GM23338 (cell line): ENCODE measurements around the gene CDH12. TPM values are rescaled to one million over a fixed set of nuclear protein-coding genes. Genes with fewer than 3 reads are reported as not detected.

Source experiments
- ATAC-seq: fragments of 200-7000 bp; cut with Tn5 transposase; 3 replicates; pipeline ENCODE4 v1.9.1; 2020
- DNase-seq: peaks from one replicate; pipeline ENCODE4 v3.0.0-alpha.2; 2015; ENCODE audit warnings: low spot score
- H2AFZ ChIP-seq: fragments of 200-600 bp; sonication (generic); 2 replicates; pipeline ENCODE4 v1.8.0; 2016; ENCODE audit warnings: antibody characterized with exemption, mild to moderate bottlenecking, moderate library complexity
- H3F3A ChIP-seq: fragments of 200-600 bp; sonication (generic); replicated peaks from 2 replicates; pipeline ENCODE4 v1.8.0; 2017; ENCODE audit warnings: antibody characterized with exemption, mixed run types, low read depth
- H3K27ac ChIP-seq: fragments of 200-600 bp; sonication (generic); 2 replicates; pipeline ENCODE4 v1.6.1; 2016; ENCODE audit warnings: low read depth
- H3K27me3 ChIP-seq: fragments of 200-600 bp; sonication (generic); 2 replicates; pipeline ENCODE4 v1.8.0; 2016; ENCODE audit warnings: mild to moderate bottlenecking, mixed run types, moderate library complexity; ENCODE audit not compliant: insufficient read depth
- H3K36me3 ChIP-seq: fragments of 200-600 bp; sonication (generic); 2 replicates; pipeline ENCODE4 v1.8.0; 2016; ENCODE audit warnings: mild to moderate bottlenecking; ENCODE audit not compliant: insufficient read depth
- H3K4me1 ChIP-seq: fragments of 200-600 bp; sonication (generic); 2 replicates; pipeline ENCODE4 v1.8.0; 2016; ENCODE audit warnings: mild to moderate bottlenecking, moderate library complexity; ENCODE audit not compliant: insufficient read depth
- H3K4me2 ChIP-seq: fragments of 200-600 bp; sonication (generic); 2 replicates; pipeline ENCODE4 v1.7.1; 2017; ENCODE audit warnings: mixed run types
- H3K4me3 ChIP-seq: fragments of 200-600 bp; sonication (generic); 2 replicates; pipeline ENCODE4 v1.6.1; 2016; ENCODE audit warnings: mixed run types
- H3K79me2 ChIP-seq: fragments of 200-600 bp; sonication (generic); replicated peaks from 2 replicates; pipeline ENCODE4 v1.8.0; 2017; ENCODE audit warnings: mild to moderate bottlenecking; ENCODE audit not compliant: insufficient read depth
- H3K9me2 ChIP-seq: fragments of 200-600 bp; sonication (generic); 2 replicates; pipeline ENCODE4 v1.8.0; 2017; ENCODE audit not compliant: insufficient read depth
- H4K20me1 ChIP-seq: fragments of 200-600 bp; sonication (generic); replicated peaks from 2 replicates; pipeline ENCODE4 v1.8.0; 2017; ENCODE audit warnings: mild to moderate bottlenecking; ENCODE audit not compliant: insufficient read depth
- H3K27ac Mint-ChIP-seq: 2 replicates; pipeline ENCODE4 v1.8.0; 2020; ENCODE audit warnings: inconsistent platforms, mild to moderate bottlenecking, moderate library complexity, mixed read lengths
- H3K27me3 Mint-ChIP-seq: 3 replicates; pipeline ENCODE4 v1.8.0; 2022; ENCODE audit warnings: low read depth, mild to moderate bottlenecking, moderate library complexity, mixed read lengths, inconsistent platforms; ENCODE audit not compliant: insufficient read depth, poor library complexity
- H3K36me3 Mint-ChIP-seq: 3 replicates; pipeline ENCODE4 v1.8.0; 2021; ENCODE audit warnings: low read depth, mild to moderate bottlenecking, inconsistent platforms, moderate library complexity, mixed read lengths
- H3K4me1 Mint-ChIP-seq: 3 replicates; pipeline ENCODE4 v1.8.0; 2020; ENCODE audit warnings: mild to moderate bottlenecking, inconsistent platforms, mixed read lengths
- H3K4me3 Mint-ChIP-seq: 3 replicates; pipeline ENCODE4 v1.8.0; 2021; ENCODE audit warnings: moderate library complexity, mild to moderate bottlenecking, inconsistent platforms, mixed read lengths
- H3K9me3 Mint-ChIP-seq: 3 replicates; pipeline ENCODE4 v1.8.0; 2020; ENCODE audit warnings: moderate library complexity, mild to moderate bottlenecking, inconsistent platforms, mixed read lengths
- CREB1 ChIP-seq: fragments of 250-450 bp; sonication (Bioruptor Pico); IDR thresholded peaks from 2 replicates; pipeline ENCODE4 v1.5.0; 2020; ENCODE audit warnings: low read depth, mild to moderate bottlenecking, moderate library complexity
- CTCF ChIP-seq, 2 experiments: fragments of 200-600 bp in 1 of 2; sonication (generic) in 1 of 2; conservative IDR thresholded peaks; 2 replicates each; pipeline versions ENCODE4 v1.5.1 to v1.6.1; 2016 to 2017; ENCODE audit warnings: antibody characterized with exemption in 2 of 2, low read depth in 2 of 2, mild to moderate bottlenecking in 2 of 2, moderate library complexity in 1 of 2
- ETS1 ChIP-seq: IDR thresholded peaks from 2 replicates; pipeline ENCODE4 v1.6.1; 2016; ENCODE audit warnings: antibody characterized with exemption
- EZH2 ChIP-seq: fragments of 200-600 bp; sonication (generic); IDR thresholded peaks from one replicate; pipeline ENCODE4 v1.8.0; 2017; ENCODE audit warnings: antibody characterized with exemption, mild to moderate bottlenecking, low read depth; ENCODE audit not compliant: unreplicated experiment
- EZH2phosphoT487 ChIP-seq: fragments of 200-600 bp; sonication (generic); IDR thresholded peaks from one replicate; pipeline ENCODE4 v1.8.1; 2018; ENCODE audit warnings: antibody characterized with exemption; ENCODE audit not compliant: unreplicated experiment
- JUNB ChIP-seq: IDR thresholded peaks from one replicate; pipeline ENCODE4 v1.6.1; 2016; ENCODE audit warnings: antibody characterized with exemption; ENCODE audit not compliant: unreplicated experiment
- NANOG ChIP-seq: IDR thresholded peaks from 2 replicates; pipeline ENCODE4 v1.6.1; 2016; ENCODE audit warnings: antibody characterized with exemption, borderline replicate concordance
- POLR2AphosphoS5 ChIP-seq: IDR thresholded peaks from 2 replicates; pipeline ENCODE4 v1.6.1; 2016; ENCODE audit warnings: antibody characterized with exemption, low read depth
- STAT1 ChIP-seq: IDR thresholded peaks from one replicate; pipeline ENCODE4 v1.6.1; 2016; ENCODE audit warnings: antibody characterized with exemption; ENCODE audit not compliant: unreplicated experiment
- ZNF114 ChIP-seq: fragments of 250-450 bp; sonication (Bioruptor Pico); IDR thresholded peaks from 2 replicates; pipeline ENCODE4 v1.5.0; 2020; ENCODE audit warnings: mild to moderate bottlenecking, moderate library complexity
- ZNF331 ChIP-seq: fragments of 250-450 bp; sonication (Bioruptor Pico); IDR thresholded peaks from 2 replicates; pipeline ENCODE4 v1.5.0; 2020; ENCODE audit warnings: low read depth, mild to moderate bottlenecking, moderate library complexity
- ZNF462 ChIP-seq: fragments of 250-450 bp; sonication (Bioruptor Pico); IDR thresholded peaks from 2 replicates; pipeline ENCODE4 v1.5.0; 2020; ENCODE audit warnings: mild to moderate bottlenecking, moderate library complexity
- polyA plus RNA-seq: library from polyadenylated mRNA; unstranded; fragments of >200 nt; fragmentation: Nextera tagmentation; extraction: Ambion mirVana; gene quantifications from 2 replicates; pipeline ENCODE4 v1.2.1, GENCODE V29; 2016
- total RNA-seq: library from RNA; depleted of rRNA; stranded (reverse); fragments of >200 nt; shearing (Covaris generic); gene quantifications from 2 replicates; pipeline ENCODE4 v1.2.3, GENCODE V29; 2014
- TF ChIP-seq, protein P1 (sequence below): IDR thresholded peaks from one replicate; pipeline ENCODE4 v1.6.1; 2018; ENCODE audit warnings: antibody characterized with exemption; ENCODE audit not compliant: unreplicated experiment

CDH12 gene
- total and polyA plus RNA-seq, 2 experiments from 2014 or later: not detected

- Mint-ChIP-seq H3K36me3 (peaks cover 4% of the 10 kb centered on the region; the same call in 2 of the 3 replicates), H3K27ac (no peak overlapping the region), H3K27me3 (no peaks in the 10 kb centered on the region), H3K9me3 (peaks cover 15% of the 10 kb centered on the region), H3K4me3 (no peak overlapping the region), H3K4me1 (no peaks in the 10 kb centered on the region)
- H3K4me2 ChIP-seq: no peak overlapping the region
- H3K9me2 ChIP-seq: 0 out of 2 replicates have a peak, but pooled peaks cover 6% of the 10 kb centered on the region
- H3K4me3 ChIP-seq: no peak overlapping the region
- no peak for DNase-seq
- no peak for ATAC-seq
- TF ChIP-seq ZNF462: no peak
- TF ChIP-seq ETS1: no peak
- TF ChIP-seq STAT1: no peak
- TF ChIP-seq EZH2phosphoT487: no peak
- TF ChIP-seq, protein P1, sequence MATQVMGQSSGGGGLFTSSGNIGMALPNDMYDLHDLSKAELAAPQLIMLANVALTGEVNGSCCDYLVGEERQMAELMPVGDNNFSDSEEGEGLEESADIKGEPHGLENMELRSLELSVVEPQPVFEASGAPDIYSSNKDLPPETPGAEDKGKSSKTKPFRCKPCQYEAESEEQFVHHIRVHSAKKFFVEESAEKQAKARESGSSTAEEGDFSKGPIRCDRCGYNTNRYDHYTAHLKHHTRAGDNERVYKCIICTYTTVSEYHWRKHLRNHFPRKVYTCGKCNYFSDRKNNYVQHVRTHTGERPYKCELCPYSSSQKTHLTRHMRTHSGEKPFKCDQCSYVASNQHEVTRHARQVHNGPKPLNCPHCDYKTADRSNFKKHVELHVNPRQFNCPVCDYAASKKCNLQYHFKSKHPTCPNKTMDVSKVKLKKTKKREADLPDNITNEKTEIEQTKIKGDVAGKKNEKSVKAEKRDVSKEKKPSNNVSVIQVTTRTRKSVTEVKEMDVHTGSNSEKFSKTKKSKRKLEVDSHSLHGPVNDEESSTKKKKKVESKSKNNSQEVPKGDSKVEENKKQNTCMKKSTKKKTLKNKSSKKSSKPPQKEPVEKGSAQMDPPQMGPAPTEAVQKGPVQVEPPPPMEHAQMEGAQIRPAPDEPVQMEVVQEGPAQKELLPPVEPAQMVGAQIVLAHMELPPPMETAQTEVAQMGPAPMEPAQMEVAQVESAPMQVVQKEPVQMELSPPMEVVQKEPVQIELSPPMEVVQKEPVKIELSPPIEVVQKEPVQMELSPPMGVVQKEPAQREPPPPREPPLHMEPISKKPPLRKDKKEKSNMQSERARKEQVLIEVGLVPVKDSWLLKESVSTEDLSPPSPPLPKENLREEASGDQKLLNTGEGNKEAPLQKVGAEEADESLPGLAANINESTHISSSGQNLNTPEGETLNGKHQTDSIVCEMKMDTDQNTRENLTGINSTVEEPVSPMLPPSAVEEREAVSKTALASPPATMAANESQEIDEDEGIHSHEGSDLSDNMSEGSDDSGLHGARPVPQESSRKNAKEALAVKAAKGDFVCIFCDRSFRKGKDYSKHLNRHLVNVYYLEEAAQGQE: no peak
- TF ChIP-seq NANOG: no peak
- no peak for TF ChIP-seq ZNF114
- TF ChIP-seq JUNB: no peak
- no peak for TF ChIP-seq CREB1
- no peak for TF ChIP-seq POLR2AphosphoS5
- TF ChIP-seq EZH2: no peak
- no peak for TF ChIP-seq CTCF (conservative IDR thresholded peaks at IDR 0.05; ENCODE audit: low read depth in 2 of 2)
- no peak for TF ChIP-seq ZNF331 (CRISPR knock-in tag)
- H3K79me2 ChIP-seq: no peaks in the 10 kb centered on the region
- H3K27me3 ChIP-seq: no peaks in the 10 kb centered on the region
- no peaks in the 10 kb centered on the region for H3F3A ChIP-seq
- no peaks in the 10 kb centered on the region for H3K4me1 ChIP-seq
- H3K27ac ChIP-seq: no peak overlapping the region
- no peak overlapping the region; the same call in 1 of the 2 replicates for H2AFZ ChIP-seq
- no peaks in the 10 kb centered on the region for H3K36me3 ChIP-seq
- no peaks in the 10 kb centered on the region for H4K20me1 ChIP-seq
Measured at GRCh38 chr5:22329683-22330082, 523.5 kb downstream of the CDH12 start.
